NCI-H146 (cell line): ENCODE measurements around the gene TAF11L8.
"Not testable (repeated sequence)": the region's sequence is repeated elsewhere in the genome, so short reads cannot be mapped to it uniquely, and the experiment has no call there.

Experiments used
- DNase-seq: peaks from one replicate; lab custom pipeline; 2025; lab: John Stamatoyannopoulos, UW

TAF11L8 gene

GRCh38 chr5:17590860-17591259 is at the start of gene TAF11L8:
Gene TAF11L8 (minus strand): TSS chr5:17590960.
- DNase-seq = not testable (repeated sequence)

- DNase-seq = no peak
Observed at GRCh38 chr5:17634160-17634559, 43.4 kb upstream of the TAF11L8 start, which contains the start of gene TAF11L14. Gene TAF11L14 (plus strand): TSS chr5:17634460.

- not testable (repeated sequence) for DNase-seq
Observed at GRCh38 chr5:17631788-17632187, 41.0 kb upstream of the TAF11L8 start, which contains the start of gene TAF11L13. Gene TAF11L13 (plus strand): TSS chr5:17632088.

GRCh38 chr5:17625686-17626085 is 34.9 kb upstream of the TAF11L8 start:
- DNase-seq = no peak

GRCh38 chr5:17620627-17621026 is 29.9 kb upstream of the TAF11L8 start:
- peak; percentile 63 for DNase-seq

- DNase-seq = no peak
Observed at GRCh38 chr5:17619354-17619753, 28.6 kb upstream of the TAF11L8 start.

GRCh38 chr5:17614872-17615605 is 24.3 kb upstream of the TAF11L8 start:
- no peak for DNase-seq

- DNase-seq = not testable (repeated sequence)
Observed at GRCh38 chr5:17610092-17610491, 19.3 kb upstream of the TAF11L8 start, which contains the start of gene TAF11L12. Gene TAF11L12 (plus strand): TSS chr5:17610392.

- not testable (repeated sequence) for DNase-seq
Observed at GRCh38 chr5:17607461-17607860, 16.7 kb upstream of the TAF11L8 start.

GRCh38 chr5:17604951-17605350 is 14.2 kb upstream of the TAF11L8 start:
- no peak for DNase-seq

- DNase-seq = not testable (repeated sequence)
Observed at GRCh38 chr5:17603880-17604279, 13.1 kb upstream of the TAF11L8 start, which contains the start of gene TAF11L11. Gene TAF11L11 (plus strand): TSS chr5:17604183.

GRCh38 chr5:17597728-17598127 is 7.0 kb upstream of the TAF11L8 start, which contains the start of gene TAF11L10:
Gene TAF11L10 (minus strand): TSS chr5:17597828.
- DNase-seq = not testable (repeated sequence)

- DNase-seq = not testable (repeated sequence)
Observed at GRCh38 chr5:17594255-17594654, 3.5 kb upstream of the TAF11L8 start, which contains the start of gene TAF11L9. Gene TAF11L9 (minus strand): TSS chr5:17594394.

GRCh38 chr5:17585658-17586057 is 5.1 kb downstream of the TAF11L8 start, which contains the start of gene TAF11L7:
Gene TAF11L7 (minus strand): TSS chr5:17585758.
- DNase-seq = not testable (repeated sequence)
